ENCODE results near the gene USP48. TPM values are rescaled to one million over a fixed set of nuclear protein-coding genes. Genes with fewer than 3 reads are reported as not detected.

USP48 gene
- total RNA-seq, 2 donors from 2014 or later, result 47.1 to 51.3 TPM

DNA sequence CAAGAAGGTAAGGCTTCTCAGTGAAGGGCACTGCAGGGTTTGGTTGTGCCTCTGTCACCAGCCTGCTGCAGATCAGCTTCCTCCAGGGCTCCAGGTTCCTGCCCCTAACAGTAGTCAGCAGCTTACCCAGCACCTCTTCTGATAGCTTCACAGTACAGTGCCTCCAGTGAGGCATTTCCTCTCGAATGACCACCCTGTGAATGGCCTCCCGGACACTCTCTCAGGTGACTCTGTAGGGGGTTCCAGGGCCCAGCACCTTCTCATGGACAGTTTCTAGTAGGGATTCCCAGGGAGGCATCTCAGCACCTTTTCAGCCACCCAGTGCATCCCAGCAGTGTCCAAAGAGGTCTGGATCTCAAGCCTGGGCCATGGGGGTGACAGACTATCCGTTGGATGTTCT lies 28.4 kb downstream of the USP48 start:
- intact Hi-C loops (cut with DNase I), result no loop called here
- DNase-seq, result no peak
- TF ChIP-seq, protein P1, sequence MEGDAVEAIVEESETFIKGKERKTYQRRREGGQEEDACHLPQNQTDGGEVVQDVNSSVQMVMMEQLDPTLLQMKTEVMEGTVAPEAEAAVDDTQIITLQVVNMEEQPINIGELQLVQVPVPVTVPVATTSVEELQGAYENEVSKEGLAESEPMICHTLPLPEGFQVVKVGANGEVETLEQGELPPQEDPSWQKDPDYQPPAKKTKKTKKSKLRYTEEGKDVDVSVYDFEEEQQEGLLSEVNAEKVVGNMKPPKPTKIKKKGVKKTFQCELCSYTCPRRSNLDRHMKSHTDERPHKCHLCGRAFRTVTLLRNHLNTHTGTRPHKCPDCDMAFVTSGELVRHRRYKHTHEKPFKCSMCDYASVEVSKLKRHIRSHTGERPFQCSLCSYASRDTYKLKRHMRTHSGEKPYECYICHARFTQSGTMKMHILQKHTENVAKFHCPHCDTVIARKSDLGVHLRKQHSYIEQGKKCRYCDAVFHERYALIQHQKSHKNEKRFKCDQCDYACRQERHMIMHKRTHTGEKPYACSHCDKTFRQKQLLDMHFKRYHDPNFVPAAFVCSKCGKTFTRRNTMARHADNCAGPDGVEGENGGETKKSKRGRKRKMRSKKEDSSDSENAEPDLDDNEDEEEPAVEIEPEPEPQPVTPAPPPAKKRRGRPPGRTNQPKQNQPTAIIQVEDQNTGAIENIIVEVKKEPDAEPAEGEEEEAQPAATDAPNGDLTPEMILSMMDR (IDR thresholded peaks at IDR 0.05), result no peak
- H3K36me3 ChIP-seq, result no peaks in the 10 kb centered on the region
- H3K9ac ChIP-seq (ENCODE audit: low read depth in 2 of 2, low read length in 2 of 2), result no peak overlapping the region
- no peak overlapping the region for H3K4me3 ChIP-seq
- no peaks in the 10 kb centered on the region for H3K27me3 ChIP-seq
- H3K4me1 ChIP-seq, result no peaks in the 10 kb centered on the region
- no peaks in the 10 kb centered on the region for H3K9me3 ChIP-seq
- no peak overlapping the region for H3K27ac ChIP-seq

DNA sequence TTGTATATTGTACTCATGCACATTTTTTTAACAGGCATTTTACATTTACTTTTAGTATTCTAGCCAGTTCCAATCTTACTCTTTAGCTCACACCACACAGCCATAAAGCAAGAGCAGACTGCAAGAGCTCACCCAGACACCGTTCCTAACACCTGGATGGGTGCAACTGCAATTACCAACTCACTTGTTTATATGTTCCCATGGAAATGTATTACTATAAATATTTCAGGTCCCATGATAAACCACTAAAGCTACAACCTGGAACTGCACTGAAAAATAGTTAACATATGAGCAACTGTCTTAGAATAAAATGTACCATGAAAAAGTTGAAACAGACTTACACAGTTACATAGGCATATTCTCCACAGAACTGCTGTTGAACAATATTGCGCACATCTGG lies 30.8 kb downstream of the USP48 start:
- H3K27me3 ChIP-seq, result no peaks in the 10 kb centered on the region
- H3K4me3 ChIP-seq, result no peak overlapping the region
- no peak overlapping the region for H3K9ac ChIP-seq (ENCODE audit: low read depth in 2 of 2, low read length in 2 of 2)
- no peaks in the 10 kb centered on the region for H3K4me1 ChIP-seq
- DNase-seq, result no peak
- intact Hi-C loops (cut with DNase I), result no loop called here
- no peaks in the 10 kb centered on the region for H3K9me3 ChIP-seq
- no peaks in the 10 kb centered on the region for H3K36me3 ChIP-seq
- TF ChIP-seq, protein P1 (IDR thresholded peaks at IDR 0.05), result no peak
- H3K27ac ChIP-seq, result no peak overlapping the region

DNA sequence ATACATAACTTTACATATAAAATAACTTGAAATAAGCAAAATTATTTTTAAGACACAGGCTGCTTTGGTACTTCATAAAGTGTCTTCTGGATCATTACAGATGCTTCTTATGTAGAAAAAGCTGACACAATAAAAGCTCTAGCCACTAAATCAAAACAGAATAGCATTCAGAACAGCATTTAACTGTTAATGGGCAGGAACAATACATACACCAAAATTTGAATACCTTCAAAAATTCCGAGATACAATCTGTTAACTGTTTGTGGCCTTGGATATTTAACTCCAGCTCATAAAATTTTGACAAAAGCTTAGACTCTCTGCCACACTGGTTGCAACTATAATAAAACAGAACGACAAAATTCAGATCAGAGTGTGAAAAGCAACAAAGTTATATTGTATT lies 31.7 kb downstream of the USP48 start:
- Histone ChIP-seq H3K27ac (no peak overlapping the region), H3K36me3 (no peaks in the 10 kb centered on the region), H3K4me3 (no peak overlapping the region), H3K9ac (ENCODE audit: low read depth in 2 of 2, low read length in 2 of 2) (no peak overlapping the region), H3K27me3 (no peaks in the 10 kb centered on the region), H3K9me3 (no peaks in the 10 kb centered on the region), H3K4me1 (no peaks in the 10 kb centered on the region)
- intact Hi-C loops (cut with DNase I), result no loop called here
- DNase-seq, result no peak
- TF ChIP-seq, protein P1 (IDR thresholded peaks at IDR 0.05), result no peak

DNA sequence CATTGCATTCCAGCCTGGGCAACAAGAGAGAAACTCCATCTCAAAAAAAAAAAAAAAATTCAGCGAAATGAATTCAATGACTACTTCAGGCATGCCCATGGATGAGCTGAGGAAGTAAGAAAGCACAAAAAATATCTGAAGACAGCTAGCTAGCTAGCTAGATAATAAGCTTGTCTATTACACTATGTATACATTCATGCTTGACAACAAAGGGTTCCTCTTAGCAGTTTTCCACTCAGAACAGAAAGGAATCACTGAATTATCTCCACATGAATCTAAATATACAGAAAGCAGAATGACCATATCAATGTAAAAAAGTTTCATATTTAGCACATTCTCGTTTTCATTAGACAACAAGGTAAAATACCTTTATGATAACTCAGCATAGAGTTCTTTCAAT lies 32.1 kb downstream of the USP48 start:
- H3K27me3 ChIP-seq, result no peaks in the 10 kb centered on the region

DNA sequence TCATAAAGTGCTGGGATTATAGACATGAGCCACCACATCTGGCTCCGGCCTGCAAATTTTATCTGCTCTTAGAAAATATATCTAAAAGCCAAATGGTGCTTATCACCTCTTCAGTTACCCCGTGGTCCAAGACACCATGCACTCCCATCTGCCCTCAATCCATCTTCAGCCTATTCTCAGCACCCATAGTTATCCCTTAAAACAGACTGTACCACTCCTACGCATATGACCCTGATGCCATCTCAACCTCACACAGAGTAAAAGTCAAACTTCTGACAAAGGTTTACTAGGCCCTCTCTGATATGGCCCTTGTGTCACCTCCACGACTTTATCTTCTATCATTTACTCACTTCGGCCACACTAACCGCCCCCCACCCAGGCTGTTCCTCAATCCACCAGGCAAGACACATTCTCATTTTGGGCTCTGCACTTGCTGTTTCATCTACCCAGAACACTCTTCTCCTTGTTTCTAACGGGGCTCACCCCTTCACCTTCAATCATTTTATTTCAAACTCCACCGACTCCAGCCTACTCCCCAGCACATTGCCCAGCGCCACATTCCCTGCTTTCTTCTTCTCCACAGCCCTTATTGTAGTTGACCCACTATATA lies 33.0 kb downstream of the USP48 start:
- Histone ChIP-seq H3K27me3 (no peaks in the 10 kb centered on the region), H3K9me3 (no peaks in the 10 kb centered on the region), H3K27ac (no peak overlapping the region), H3K4me1 (no peaks in the 10 kb centered on the region), H3K36me3 (no peaks in the 10 kb centered on the region), H3K9ac (ENCODE audit: low read depth in 2 of 2, low read length in 2 of 2) (no peak overlapping the region), H3K4me3 (no peak overlapping the region)
- intact Hi-C loops (cut with DNase I), result no loop called here
- TF ChIP-seq, protein P1 (IDR thresholded peaks at IDR 0.05), result no peak
- no peak for DNase-seq

More for the DNA sequence above, 32.1 kb downstream of the USP48 start:
- intact Hi-C loops (cut with DNase I), result no loop called here
- Histone ChIP-seq H3K4me1 (no peaks in the 10 kb centered on the region), H3K4me3 (no peak overlapping the region), H3K36me3 (no peaks in the 10 kb centered on the region), H3K27ac (no peak overlapping the region), H3K9me3 (no peaks in the 10 kb centered on the region), H3K9ac (ENCODE audit: low read depth in 2 of 2, low read length in 2 of 2) (no peak overlapping the region)
- no peak for DNase-seq
- TF ChIP-seq, protein P1 (IDR thresholded peaks at IDR 0.05), result no peak
